GM18498 (cell line): ENCODE measurements around the gene PPP2R2C.

Experiments used
- ATAC-seq: cut with Tn5 transposase; IDR thresholded peaks from one replicate; pipeline ENCODE4 v1.9.1; 2021; ENCODE audit warnings: mild to moderate bottlenecking, moderate library complexity; ENCODE audit not compliant: unreplicated experiment

PPP2R2C gene

DNA sequence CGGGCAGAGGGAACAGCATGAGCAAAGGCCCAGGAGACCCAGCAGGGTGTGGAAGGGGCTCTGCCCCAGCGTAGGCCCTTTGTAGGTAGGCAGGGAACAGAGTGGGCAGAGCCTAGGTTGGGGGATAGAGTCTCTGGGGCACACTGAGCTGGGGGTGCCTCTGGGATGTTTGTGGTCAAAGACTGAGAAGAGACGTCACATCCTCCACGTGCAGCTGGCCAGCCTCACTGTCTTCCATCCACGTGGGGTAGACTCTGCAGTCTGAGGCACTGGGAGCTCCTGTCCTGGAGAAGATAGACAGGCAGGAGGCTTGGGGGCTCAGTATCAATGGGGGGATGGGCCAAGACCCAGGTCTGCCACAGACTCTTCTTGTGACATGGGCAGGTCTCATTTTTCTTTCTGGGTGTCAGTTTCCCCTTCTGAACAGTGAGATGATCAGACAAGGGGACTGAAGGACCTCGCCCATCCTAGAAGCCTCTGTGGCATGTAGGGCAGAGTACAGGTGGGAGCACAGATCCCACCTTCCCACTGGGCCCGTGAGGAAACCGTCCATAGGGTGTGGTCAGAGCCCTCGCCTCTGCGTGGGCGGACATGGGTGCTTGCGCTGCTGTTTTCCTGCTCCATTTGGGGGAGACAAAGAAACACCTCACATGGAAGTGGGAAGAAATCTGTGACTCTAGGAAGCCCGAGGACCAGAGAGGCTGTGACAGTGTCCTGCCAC is 179.9 kb downstream of the PPP2R2C start:
- ATAC-seq: no peak

DNA sequence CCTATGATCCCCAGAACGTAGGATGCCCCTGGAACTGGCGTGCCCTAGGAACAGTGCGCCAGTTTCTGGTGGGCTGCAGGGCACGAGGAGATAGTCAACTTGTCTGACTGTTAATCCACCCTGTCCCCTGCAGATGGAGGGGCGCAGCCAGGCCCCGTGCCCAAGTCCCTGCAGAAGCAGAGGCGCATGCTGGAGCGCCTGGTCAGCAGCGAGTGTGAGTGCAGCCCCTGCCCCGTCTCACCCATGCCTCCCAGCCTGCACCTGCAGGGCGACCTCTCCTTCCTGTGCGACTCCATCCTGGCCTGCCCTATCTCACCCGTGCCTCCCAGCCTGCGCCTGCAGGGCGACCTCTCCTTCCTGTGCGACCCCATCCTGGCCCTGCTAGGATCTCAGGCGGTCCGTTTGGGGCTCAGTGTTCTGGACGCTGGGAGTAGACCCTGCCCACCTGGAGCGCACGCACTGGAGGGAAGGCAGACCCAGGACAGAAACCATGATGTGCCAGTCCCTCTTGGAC is 180.6 kb downstream of the PPP2R2C start:
- no peak for ATAC-seq

DNA sequence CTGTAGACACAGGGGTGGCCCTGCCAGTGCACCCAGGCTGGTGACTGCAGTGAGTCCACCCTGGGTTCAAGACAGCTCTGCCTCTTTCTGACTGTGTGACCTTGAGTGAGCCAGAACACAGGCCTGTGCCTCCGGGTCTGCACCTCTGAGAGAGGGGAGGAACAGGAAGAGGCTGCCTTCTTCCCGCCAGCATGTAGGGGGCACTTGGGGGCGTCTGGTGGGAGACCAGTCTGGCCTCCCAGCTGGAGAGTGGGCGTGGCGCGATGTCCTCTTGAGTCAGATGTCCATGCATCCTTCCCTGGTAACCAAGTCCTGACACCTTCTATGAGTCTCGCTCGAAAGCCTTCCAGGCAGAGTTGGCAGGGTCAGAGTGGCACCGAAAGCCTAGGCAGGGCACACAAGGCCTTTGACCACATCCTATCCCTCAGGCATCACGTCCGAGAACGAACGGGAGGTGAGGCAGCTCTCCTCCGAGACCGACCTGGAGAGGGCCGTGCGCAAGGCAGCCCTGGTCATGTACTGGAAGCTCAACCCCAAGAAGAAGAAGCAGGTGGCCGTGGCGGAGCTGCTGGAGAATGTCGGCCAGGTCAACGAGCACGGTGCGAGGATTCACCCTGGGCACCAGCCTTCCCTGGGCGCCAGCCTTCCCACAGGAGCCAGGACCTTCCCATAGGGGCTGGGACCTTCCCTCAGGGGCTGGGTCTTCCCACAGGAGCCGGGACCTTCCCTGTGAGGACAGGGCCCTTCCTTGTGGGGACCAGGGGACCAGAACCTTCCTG is 181.5 kb downstream of the PPP2R2C start:
- no peak for ATAC-seq

DNA sequence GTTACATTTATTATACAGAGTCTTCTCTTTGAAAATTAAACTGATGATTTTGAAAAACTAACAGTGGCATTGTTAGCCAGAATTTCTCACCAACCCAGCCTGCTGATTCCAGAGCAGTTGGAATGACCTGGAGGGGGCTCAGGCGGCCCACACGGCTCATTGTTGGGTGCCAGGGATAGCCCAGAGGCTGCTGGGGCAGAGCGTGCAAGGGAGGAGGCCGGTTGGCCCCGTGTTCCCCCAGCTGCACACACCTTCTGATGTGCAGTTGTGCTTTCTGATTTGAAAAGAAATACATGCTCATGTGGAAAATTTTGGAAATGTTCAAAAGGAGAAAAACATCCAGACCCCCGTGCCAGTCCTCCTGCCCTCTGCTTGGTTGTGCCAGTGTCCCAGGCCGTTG is 182.2 kb downstream of the PPP2R2C start:
- ATAC-seq: no peak

- no peak for ATAC-seq
Measured at GRCh38 chr4:6288871-6289270, 183.5 kb downstream of the PPP2R2C start.

GRCh38 chr4:6288342-6288741 is 184.1 kb downstream of the PPP2R2C start:
- no peak for ATAC-seq

DNA sequence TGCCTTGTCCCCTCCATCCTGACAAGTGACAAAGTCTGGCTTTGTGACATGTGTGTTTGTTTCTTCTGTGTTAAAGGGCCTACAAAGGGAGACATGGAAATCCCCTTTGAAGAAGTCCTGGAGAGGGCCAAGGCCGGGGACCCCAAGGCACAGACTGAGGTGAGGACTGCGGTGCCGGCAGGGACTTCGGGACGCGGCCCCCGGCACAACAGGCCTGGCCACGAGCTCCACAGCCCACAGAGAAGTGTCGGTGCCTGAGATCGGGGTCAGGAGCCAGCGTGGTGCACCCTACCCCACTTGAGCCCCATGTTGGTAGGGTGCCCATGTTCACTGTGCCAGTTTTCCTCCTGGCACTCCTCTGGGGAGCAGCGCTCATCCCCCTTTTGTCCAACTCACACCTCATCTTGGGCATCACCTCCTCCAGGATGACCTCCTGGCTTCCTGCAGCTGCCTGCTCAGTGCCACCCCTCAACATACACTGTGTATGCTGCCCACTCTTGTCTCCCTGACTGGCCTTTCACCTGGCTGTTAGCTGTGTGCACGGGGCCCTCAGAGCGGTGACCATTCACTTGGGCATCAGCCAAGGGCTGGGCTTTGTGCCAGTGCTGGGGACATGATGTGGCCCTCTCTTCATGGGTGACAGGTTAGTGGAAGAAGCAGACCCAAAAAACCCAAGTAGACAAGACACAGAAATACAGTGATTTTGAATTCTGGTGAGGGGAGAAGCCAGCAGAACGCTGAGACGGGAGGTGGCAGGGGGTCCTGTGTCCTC is 185.2 kb downstream of the PPP2R2C start:
- ATAC-seq: no peak

- ATAC-seq: no peak
Measured at GRCh38 chr4:6283282-6283681, 189.1 kb downstream of the PPP2R2C start.

- ATAC-seq: no peak
Measured at GRCh38 chr4:6282314-6282771, 190.1 kb downstream of the PPP2R2C start.

DNA sequence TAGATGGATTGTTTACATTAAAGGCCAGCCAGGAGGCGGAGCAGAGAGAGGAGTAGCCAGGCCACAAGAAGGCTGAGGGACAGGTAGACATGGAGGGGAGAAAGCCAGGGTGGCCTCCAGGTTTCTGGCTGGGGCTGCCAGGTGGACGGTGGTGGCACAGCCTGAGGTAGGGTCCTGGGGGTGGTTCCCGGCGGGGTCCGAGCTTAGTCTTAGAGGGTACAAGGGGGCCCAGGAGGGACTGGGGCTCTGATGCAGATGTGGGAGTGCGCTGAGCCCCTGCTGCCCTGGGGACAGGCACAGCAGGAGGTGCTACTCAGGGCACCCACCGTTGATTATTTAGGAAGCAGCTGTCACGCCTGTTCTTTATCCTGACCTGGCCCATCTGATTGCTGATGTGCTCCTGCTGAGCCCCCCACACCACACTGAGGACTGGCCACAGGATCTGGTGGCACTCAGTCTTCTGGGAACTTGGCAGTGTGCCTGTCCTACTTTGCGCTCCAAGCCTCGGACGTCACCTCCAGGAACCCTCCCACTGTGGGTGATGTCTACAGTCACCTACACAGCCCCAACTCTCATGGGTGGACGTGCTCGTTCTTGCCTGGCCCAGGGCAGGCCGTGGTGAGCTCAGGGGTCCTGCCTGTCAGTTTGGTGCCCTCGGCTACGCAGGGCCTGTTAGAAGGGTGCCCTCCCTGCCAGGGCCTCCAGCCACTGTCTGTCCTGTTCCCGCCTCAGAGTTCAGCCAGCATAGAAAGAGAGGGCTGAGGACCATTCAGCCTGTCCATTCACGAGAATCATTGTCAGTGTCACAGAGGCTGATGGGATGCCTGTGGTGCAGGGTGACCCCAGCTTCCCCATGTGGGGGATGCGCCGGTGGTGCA is 190.7 kb downstream of the PPP2R2C start:
- ATAC-seq: no peak

DNA sequence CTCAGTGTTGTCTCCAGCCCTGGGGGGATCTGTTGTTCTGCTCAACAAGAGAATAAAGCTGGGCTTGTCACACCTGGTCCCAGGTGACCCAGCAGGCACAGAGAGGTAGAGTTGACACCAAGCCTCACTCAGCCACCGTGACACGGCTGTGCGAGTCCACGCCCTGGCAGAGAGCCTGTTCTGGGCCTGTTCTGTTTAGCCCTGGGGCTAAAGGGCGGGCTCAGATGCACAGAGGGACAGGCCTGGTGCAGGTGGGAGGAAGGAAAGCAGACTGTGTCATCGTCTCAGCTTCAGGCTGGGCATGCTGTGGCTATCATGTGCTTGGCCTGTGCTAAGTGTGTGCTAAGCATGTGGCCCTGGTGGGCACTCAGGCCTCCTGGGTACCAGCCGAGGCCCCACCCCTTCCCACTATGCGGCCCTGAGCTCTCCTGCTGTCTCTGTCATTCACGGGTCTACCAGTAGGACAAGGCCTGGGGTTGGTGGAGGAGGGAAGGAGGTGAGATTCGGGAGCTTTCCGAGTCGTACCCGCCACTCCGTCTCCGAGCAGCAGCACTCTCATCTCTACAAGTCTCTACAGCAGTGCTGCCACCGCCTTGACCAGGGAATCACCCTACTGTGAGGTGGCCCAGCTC is 191.9 kb downstream of the PPP2R2C start:
- ATAC-seq: no peak

DNA sequence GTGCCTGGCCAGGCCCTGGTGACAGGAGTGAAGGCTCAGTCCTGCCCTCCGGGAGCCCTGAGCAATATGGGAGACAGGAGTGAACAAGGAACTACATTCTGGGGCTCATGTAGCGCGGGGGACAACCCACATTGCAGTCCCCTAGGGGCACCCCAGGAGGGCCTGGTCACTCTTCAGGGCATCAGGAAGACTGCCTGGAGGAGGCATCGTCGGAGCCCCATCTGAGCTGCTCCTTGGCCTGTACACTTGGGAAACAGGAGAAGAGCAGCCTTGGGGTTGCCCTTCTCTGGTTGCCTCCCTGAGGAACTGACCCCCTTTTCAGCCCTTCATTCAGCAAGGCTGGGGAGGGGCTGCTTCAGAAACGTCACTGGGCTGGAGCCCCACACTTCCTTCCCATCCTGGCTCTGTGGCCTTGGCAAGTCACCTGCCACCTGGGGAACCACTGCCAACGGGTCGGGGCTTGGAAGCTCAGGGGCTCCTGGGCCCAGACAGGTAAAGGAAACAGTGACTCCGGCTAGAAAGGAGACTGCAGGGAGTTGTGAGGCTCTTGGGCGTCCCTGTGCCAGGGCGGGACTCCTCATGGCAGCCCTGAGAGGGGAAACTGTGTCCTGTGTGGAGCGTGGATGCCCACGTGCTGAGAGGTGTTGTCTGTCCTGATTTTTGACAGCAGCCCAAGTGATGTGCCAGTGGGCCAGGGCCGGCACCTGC is 192.7 kb downstream of the PPP2R2C start:
- ATAC-seq: no peak

GRCh38 chr4:6278801-6279197 is 193.6 kb downstream of the PPP2R2C start:
- peak; percentile 96 for ATAC-seq

DNA sequence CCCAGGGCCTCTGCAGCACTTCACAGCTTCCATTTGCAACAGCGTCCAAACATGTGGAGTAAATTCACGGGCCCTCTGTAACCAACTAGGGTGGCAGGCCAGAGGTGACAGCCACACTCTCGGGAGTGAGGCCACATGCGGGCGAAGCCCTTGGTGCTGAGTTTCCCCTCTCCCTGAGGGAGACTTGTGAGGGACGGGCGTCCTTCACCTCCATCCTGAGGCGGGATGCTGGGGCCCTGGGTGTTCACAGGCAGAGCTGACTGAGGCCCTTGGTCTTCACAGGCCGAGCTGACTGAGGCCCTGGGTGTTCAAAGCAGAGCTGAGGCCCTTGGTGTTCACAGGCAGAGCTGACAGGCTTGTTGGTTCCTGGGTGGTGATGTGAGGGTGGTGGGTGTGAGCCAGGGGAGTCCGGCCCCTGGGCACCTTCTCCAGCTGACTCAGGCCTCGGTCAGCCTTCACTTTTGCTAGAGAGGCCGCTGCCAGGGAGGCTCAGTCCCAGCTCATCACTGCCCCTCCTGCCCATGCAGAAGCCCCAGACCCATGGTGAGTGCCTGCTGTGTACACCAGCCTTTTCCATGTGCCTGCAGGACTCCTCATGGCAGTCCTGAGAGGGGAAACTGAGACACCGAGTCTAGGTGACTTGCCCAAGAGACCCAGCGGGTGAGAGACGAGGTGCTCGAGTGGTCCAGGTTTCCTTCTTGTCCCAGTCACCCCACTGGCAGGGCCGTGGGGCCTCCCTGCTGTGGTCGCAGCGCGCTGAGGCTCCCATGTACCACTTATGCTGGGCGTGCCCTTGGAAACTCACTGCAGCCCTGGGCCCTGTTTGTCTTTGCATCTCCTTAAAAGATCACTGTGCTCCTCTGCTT is 194.2 kb downstream of the PPP2R2C start:
- ATAC-seq: peak; percentile 1

- ATAC-seq: no peak
Measured at GRCh38 chr4:6277139-6277802, 195.1 kb downstream of the PPP2R2C start.

DNA sequence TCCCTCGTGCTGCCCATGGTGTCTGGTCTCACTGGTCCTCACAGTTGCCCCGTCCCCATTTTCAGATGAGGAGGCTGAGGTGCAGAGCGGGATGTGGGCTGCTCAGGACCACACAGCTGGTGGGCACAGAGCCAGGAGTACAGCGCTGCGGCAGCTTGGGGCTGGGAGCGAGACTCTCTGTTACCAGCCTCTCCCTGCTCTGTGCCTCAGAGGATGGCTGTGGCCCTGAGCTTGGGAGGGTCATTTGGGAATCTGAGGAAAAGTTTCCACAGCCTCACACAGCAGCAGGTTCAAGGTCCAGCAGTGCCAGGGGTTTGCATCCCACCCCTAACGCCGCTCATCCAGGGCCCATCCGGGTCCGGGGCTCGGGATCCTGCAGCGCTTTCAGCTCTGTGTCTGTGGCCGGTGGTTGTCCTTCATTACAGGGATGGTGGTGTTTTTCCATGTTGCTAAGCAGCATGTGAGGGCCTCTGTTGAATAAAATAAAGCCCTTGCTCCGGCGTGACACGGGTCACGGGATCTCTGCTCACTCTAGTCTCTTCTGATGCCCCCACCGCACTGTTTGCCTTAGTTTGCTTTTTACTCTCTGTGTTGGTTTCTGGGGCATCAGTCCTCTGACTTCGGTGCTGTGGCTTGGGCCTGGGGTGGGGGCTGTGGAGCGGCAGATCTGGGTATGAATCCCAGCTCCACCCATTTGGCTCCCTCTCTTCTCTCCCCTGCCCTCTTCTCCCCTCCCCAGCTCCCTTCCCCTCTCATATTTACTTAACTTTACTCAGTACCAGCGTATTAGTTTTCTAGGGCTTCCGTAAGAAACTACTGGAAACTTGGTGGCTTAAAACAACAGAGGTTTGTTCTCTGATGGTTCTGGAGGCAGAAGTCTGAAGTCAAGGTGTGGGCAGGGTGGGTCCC is 196.3 kb downstream of the PPP2R2C start:
- no peak for ATAC-seq

DNA sequence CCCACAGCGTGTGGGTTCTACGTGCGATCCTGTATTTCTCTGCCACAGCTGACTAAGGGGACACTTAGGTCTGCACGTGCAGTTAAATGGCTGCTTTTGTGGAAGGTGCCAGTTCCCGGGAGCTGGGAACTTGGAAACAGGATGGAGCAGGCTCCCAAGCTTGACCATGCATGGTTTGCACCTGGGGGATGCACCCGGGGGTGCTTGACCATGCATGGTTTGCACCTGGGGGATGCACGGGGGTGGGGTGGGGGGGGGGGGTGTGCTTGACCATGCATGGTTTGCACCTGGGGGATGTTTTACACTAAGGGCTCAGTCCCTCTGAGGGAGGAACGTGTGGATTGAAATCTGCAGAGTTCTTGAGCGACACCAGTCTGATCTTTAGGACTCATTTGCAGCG is 197.1 kb downstream of the PPP2R2C start:
- ATAC-seq: no peak
